ENCODE data around the gene MAGI2. TPM values are rescaled to one million over a fixed set of nuclear protein-coding genes. Genes with fewer than 3 reads are reported as not detected.

MAGI2 gene
- total RNA-seq, 1 experiment from 2014 or later: 14.3 TPM

DNA sequence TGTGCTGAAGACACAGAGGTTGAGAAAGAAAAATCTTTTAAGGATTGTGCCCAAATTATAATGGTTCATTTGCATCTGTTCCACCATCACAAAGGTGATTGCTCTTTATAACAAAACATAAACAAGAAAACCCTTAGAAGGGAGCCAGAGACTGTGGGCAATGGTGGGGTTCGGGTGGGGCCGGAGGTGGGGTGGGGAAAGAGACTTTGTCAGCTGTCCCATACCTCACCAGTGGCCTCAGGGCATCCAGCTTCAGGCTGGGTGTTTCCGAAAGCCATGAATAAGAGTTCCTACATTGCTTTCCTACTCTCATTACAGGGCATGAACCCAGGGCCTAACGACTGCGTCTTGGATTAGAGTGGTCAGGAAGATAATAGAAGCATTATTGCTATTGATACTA is 1427.0 kb downstream of the MAGI2 start:
- Histone ChIP-seq H3K56ac (ENCODE audit: insufficient read length, low read depth, low read length) (no peak overlapping the region), H4K91ac (ENCODE audit: insufficient read length, low read depth, low read length) (no peak overlapping the region), H3K23me2 (ENCODE audit: insufficient read length, low read depth, low read length, poor library complexity, severe bottlenecking) (no peaks in the 10 kb centered on the region), H2BK12ac (ENCODE audit: insufficient read length, low read depth, low read length) (no peak overlapping the region), H3K79me1 (ENCODE audit: insufficient read depth, low read depth, low read length, poor library complexity, severe bottlenecking) (no peaks in the 10 kb centered on the region), H3K79me2 (ENCODE audit: insufficient read depth, low read length) (no peaks in the 10 kb centered on the region), H3K18ac (ENCODE audit: insufficient read length, low read depth, low read length) (no peak overlapping the region), H2AK5ac (ENCODE audit: insufficient read length, low read length) (no peak overlapping the region), H3K14ac (ENCODE audit: insufficient read depth, low read length) (no peak overlapping the region), H2BK15ac (ENCODE audit: low read depth, low read length) (no peak overlapping the region), H3K27me3 (ENCODE audit: insufficient read depth, low read length) (no peaks in the 10 kb centered on the region), H2BK120ac (ENCODE audit: low read depth, low read length, poor library complexity, severe bottlenecking) (no peak overlapping the region), H3K9ac (ENCODE audit: extremely low read depth, insufficient read length, low read length) (no peak overlapping the region), H2BK20ac (ENCODE audit: low read depth, low read length, poor library complexity, severe bottlenecking) (no peak overlapping the region), H3K4me2 (ENCODE audit: insufficient read depth, insufficient read length, low read length) (no peak overlapping the region), H2BK5ac (ENCODE audit: insufficient read length, low read length) (no peak overlapping the region), H3K9me3 (ENCODE audit: control insufficient read depth, low read depth, low read length) (no peaks in the 10 kb centered on the region), H4K5ac (ENCODE audit: insufficient read length, low read depth, low read length) (no peak overlapping the region), H3T11ph (ENCODE audit: low read length) (no peak overlapping the region), H3K4me1 (ENCODE audit: insufficient read depth, low read length) (no peaks in the 10 kb centered on the region), H3K27ac (ENCODE audit: insufficient read length, low read depth, low read length) (no peak overlapping the region), H4K8ac (replicated peaks; ENCODE audit: insufficient read length, low read depth, low read length) (no peak overlapping the region), H3K4ac (ENCODE audit: low read depth, low read length) (no peak overlapping the region), H4K20me1 (ENCODE audit: control insufficient read depth, insufficient read depth, insufficient read length) (no peaks in the 10 kb centered on the region), H2AFZ (ENCODE audit: low read length) (no peak overlapping the region), H3K23ac (ENCODE audit: insufficient read length, low read depth, low read length) (no peak overlapping the region)
- Mint-ChIP-seq H3K27ac (no peak overlapping the region), H3K27me3 (ENCODE audit: low read depth) (no peaks in the 10 kb centered on the region), H3K4me1 (peaks cover 4 to 8% of the 10 kb centered on the region in 2 experiments), H3K4me3 (no peak overlapping the region), H3K9me3 (no peaks in the 10 kb centered on the region), H3K36me3 (ENCODE audit: insufficient read depth in 1 of 3, low read depth in 3 of 3) (no peaks in the 10 kb centered on the region)
- no peak for DNase-seq
- TF ChIP-seq, protein P1, sequence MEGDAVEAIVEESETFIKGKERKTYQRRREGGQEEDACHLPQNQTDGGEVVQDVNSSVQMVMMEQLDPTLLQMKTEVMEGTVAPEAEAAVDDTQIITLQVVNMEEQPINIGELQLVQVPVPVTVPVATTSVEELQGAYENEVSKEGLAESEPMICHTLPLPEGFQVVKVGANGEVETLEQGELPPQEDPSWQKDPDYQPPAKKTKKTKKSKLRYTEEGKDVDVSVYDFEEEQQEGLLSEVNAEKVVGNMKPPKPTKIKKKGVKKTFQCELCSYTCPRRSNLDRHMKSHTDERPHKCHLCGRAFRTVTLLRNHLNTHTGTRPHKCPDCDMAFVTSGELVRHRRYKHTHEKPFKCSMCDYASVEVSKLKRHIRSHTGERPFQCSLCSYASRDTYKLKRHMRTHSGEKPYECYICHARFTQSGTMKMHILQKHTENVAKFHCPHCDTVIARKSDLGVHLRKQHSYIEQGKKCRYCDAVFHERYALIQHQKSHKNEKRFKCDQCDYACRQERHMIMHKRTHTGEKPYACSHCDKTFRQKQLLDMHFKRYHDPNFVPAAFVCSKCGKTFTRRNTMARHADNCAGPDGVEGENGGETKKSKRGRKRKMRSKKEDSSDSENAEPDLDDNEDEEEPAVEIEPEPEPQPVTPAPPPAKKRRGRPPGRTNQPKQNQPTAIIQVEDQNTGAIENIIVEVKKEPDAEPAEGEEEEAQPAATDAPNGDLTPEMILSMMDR (conservative IDR thresholded peaks at IDR 0.05): no peak
- WGBS (ENCODE audit: extremely low coverage, insufficient read length, low lambda C conversion rate): no CpG with 5 or more reads among the region's 5 CpGs
